Karpas-422 (cell line): ENCODE data around the gene RGR. TPM values are rescaled to one million over a fixed set of nuclear protein-coding genes. Genes with fewer than 3 reads are reported as not detected.

ENCODE experiments used
- DNase-seq: peaks from one replicate; pipeline ENCODE4 v3.0.0-alpha.2; 2015
- H2AFZ ChIP-seq: fragments of 200-600 bp; sonication (generic); 2 replicates; pipeline ENCODE4 v1.6.1; 2014; ENCODE audit warnings: antibody characterized with exemption, low read length, mixed read lengths
- H3K27ac ChIP-seq: fragments of 200-600 bp; sonication (generic); 2 replicates; pipeline ENCODE4 v1.5.1; 2014; ENCODE audit warnings: mild to moderate bottlenecking, low read length, moderate library complexity
- H3K27me3 ChIP-seq: fragments of 200-600 bp; sonication (generic); 2 replicates; pipeline ENCODE4 v1.6.1; 2014; ENCODE audit warnings: low read length, mixed read lengths
- H3K36me3 ChIP-seq: fragments of 200-600 bp; sonication (generic); 2 replicates; pipeline ENCODE4 v1.6.1; 2014; ENCODE audit warnings: low read length, mixed read lengths; ENCODE audit not compliant: insufficient read depth
- H3K4me1 ChIP-seq: fragments of 200-600 bp; sonication (generic); 2 replicates; pipeline ENCODE4 v1.6.1; 2014; ENCODE audit warnings: mild to moderate bottlenecking, low read length, mixed read lengths
- H3K4me2 ChIP-seq: fragments of 200-600 bp; sonication (generic); 2 replicates; pipeline ENCODE4 v1.6.1; 2014; ENCODE audit warnings: low read length, low read depth, mild to moderate bottlenecking; ENCODE audit not compliant: poor library complexity, severe bottlenecking
- H3K4me3 ChIP-seq: fragments of 200-600 bp; sonication (generic); 2 replicates; pipeline ENCODE4 v1.5.1; 2014; ENCODE audit warnings: mild to moderate bottlenecking, antibody characterized with exemption, low read length, mixed read lengths
- H3K79me2 ChIP-seq: fragments of 200-600 bp; sonication (generic); 2 replicates; pipeline ENCODE4 v1.6.1; 2014; ENCODE audit warnings: mild to moderate bottlenecking, low read length, mixed read lengths
- H3K9ac ChIP-seq: fragments of 200-600 bp; sonication (generic); 2 replicates; pipeline ENCODE4 v1.6.0; 2014; ENCODE audit warnings: low read length
- H3K9me2 ChIP-seq: fragments of 200-600 bp; sonication (generic), shearing (Covaris generic); replicated peaks from 2 replicates; pipeline ENCODE4 v1.6.0; 2014; ENCODE audit warnings: mild to moderate bottlenecking, low read length, moderate library complexity; ENCODE audit not compliant: insufficient read depth
- H3K9me3 ChIP-seq: fragments of 300-700, 200-600 bp; sonication (generic); 2 replicates; pipeline ENCODE4 v1.6.1; 2014; ENCODE audit warnings: low read length, mixed read lengths
- H4K20me1 ChIP-seq: fragments of 200-600 bp; sonication (generic); 2 replicates; pipeline ENCODE4 v1.6.1; 2014; ENCODE audit warnings: mild to moderate bottlenecking, antibody characterized with exemption, low read length, low read depth; ENCODE audit not compliant: insufficient read depth
- total RNA-seq: library from RNA; depleted of rRNA; stranded (reverse); fragments of >200 nt; shearing (Covaris generic); gene quantifications from 2 replicates; pipeline ENCODE4 v1.2.3, GENCODE V29; 2014; ENCODE audit warnings: low replicate concordance

RGR gene
- total RNA-seq, 1 experiment from 2014 or later: not detected

- Histone ChIP-seq H3K79me2 (no peaks in the 10 kb centered on the region), H3K9me2 (no peaks in the 10 kb centered on the region), H3K36me3 (no peaks in the 10 kb centered on the region), H3K27ac (no peak overlapping the region), H2AFZ (no peak overlapping the region), H3K27me3 (no peaks in the 10 kb centered on the region), H3K9me3 (no peaks in the 10 kb centered on the region), H4K20me1 (no peaks in the 10 kb centered on the region), H3K4me3 (no peak overlapping the region), H3K4me1 (no peaks in the 10 kb centered on the region), H3K9ac (no peak overlapping the region), H3K4me2 (no peak overlapping the region)
- DNase-seq: no peak
Observed at GRCh38 chr10:84289521-84290200, 44.8 kb downstream of the RGR start.

DNA sequence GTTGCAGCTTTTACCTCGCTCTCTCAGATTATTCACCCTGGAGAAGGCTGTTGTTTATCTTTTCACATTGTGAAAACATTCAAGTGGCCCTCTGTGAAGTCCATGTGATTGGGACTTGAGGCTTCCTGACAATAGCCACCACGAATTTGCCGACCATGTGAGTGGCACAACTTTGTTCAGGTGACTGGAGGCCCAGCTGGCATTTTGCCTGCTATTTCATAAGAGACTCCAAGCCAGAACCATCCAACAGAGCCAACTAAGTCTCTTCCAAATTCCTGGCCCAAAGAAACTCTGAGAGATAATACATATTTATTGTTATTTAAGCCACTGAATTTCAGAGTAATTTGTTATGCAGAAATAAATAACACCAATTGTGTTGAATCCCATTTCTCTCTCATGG lies 45.4 kb downstream of the RGR start:
- no peaks in the 10 kb centered on the region for H4K20me1 ChIP-seq

GRCh38 chr10:84291384-84291783 lies 46.5 kb downstream of the RGR start:
- no peaks in the 10 kb centered on the region for H3K27me3 ChIP-seq
- no peak overlapping the region for H2AFZ ChIP-seq
- no peak for DNase-seq
- no peak overlapping the region for H3K27ac ChIP-seq
- no peaks in the 10 kb centered on the region for H3K4me1 ChIP-seq
- no peaks in the 10 kb centered on the region for H3K9me2 ChIP-seq
- no peaks in the 10 kb centered on the region for H3K36me3 ChIP-seq
- no peaks in the 10 kb centered on the region for H3K9me3 ChIP-seq
- H3K4me3 ChIP-seq: no peak overlapping the region
- no peak overlapping the region for H3K4me2 ChIP-seq
- no peak overlapping the region for H3K9ac ChIP-seq
- no peaks in the 10 kb centered on the region for H3K79me2 ChIP-seq
- H4K20me1 ChIP-seq: no peaks in the 10 kb centered on the region

More for the DNA sequence above, 45.4 kb downstream of the RGR start:
- Histone ChIP-seq H3K79me2 (no peaks in the 10 kb centered on the region), H3K4me3 (no peak overlapping the region), H2AFZ (no peak overlapping the region), H3K9me3 (no peaks in the 10 kb centered on the region), H3K9ac (no peak overlapping the region), H3K36me3 (no peaks in the 10 kb centered on the region), H3K27me3 (no peaks in the 10 kb centered on the region), H3K27ac (no peak overlapping the region), H3K9me2 (no peaks in the 10 kb centered on the region), H3K4me2 (no peak overlapping the region), H3K4me1 (no peaks in the 10 kb centered on the region)
- DNase-seq: no peak

GRCh38 chr10:84292502-84292901 lies 47.6 kb downstream of the RGR start:
- H3K4me3 ChIP-seq: no peak overlapping the region
- no peaks in the 10 kb centered on the region for H3K4me1 ChIP-seq

DNA sequence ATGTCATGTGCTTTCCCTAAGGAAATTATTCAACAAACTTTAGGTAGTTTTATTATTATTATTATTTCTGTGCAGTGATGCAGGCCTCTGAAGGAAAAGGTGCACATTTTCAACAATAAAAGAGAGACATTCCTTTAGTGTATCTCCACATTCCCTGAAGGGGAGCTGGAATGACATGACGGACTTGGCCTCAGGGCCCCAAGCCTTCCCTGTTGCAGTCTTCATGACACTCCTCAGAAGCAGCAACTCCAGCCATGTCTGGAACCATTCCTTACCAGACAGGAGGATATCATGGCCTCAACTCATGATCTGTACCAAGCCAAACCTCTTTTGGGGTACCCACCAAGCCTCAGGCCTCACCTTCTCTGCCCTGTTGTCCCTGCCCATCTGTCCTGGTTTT lies 48.3 kb downstream of the RGR start:
- H3K4me3 ChIP-seq: no peak overlapping the region

More at GRCh38 chr10:84292502-84292901, 47.6 kb downstream of the RGR start:
- H3K27ac ChIP-seq: no peak overlapping the region
- no peaks in the 10 kb centered on the region for H3K9me3 ChIP-seq
- no peak overlapping the region for H3K4me2 ChIP-seq
- no peak overlapping the region for H3K9ac ChIP-seq
- no peak for DNase-seq
- no peak overlapping the region for H2AFZ ChIP-seq
- H4K20me1 ChIP-seq: no peaks in the 10 kb centered on the region
- H3K9me2 ChIP-seq: no peaks in the 10 kb centered on the region
- H3K79me2 ChIP-seq: no peaks in the 10 kb centered on the region
- H3K27me3 ChIP-seq: no peaks in the 10 kb centered on the region
- H3K36me3 ChIP-seq: no peaks in the 10 kb centered on the region

GRCh38 chr10:84293574-84294016 lies 48.7 kb downstream of the RGR start:
- H3K9me2 ChIP-seq: no peaks in the 10 kb centered on the region
- no peak overlapping the region for H3K9ac ChIP-seq
- H3K79me2 ChIP-seq: no peaks in the 10 kb centered on the region
- H3K27ac ChIP-seq: no peak overlapping the region
- no peaks in the 10 kb centered on the region for H3K9me3 ChIP-seq
- no peak for DNase-seq
- no peaks in the 10 kb centered on the region for H3K27me3 ChIP-seq
- no peak overlapping the region for H3K4me2 ChIP-seq
- no peaks in the 10 kb centered on the region for H3K4me1 ChIP-seq
- no peaks in the 10 kb centered on the region for H3K36me3 ChIP-seq
- H2AFZ ChIP-seq: no peak overlapping the region
- no peak overlapping the region for H3K4me3 ChIP-seq
- H4K20me1 ChIP-seq: no peaks in the 10 kb centered on the region

More for the DNA sequence above, 48.3 kb downstream of the RGR start:
- Histone ChIP-seq H3K9me2 (no peaks in the 10 kb centered on the region), H3K27ac (no peak overlapping the region), H3K4me1 (no peaks in the 10 kb centered on the region), H3K79me2 (no peaks in the 10 kb centered on the region), H2AFZ (no peak overlapping the region), H3K36me3 (no peaks in the 10 kb centered on the region), H3K9ac (no peak overlapping the region), H4K20me1 (no peaks in the 10 kb centered on the region), H3K4me2 (no peak overlapping the region), H3K27me3 (no peaks in the 10 kb centered on the region), H3K9me3 (no peaks in the 10 kb centered on the region)
- no peak for DNase-seq

GRCh38 chr10:84294766-84295447 lies 50.1 kb downstream of the RGR start:
- H3K36me3 ChIP-seq: no peaks in the 10 kb centered on the region
- H2AFZ ChIP-seq: no peak overlapping the region
- no peak overlapping the region for H3K4me3 ChIP-seq
- H3K4me2 ChIP-seq: no peak overlapping the region
- H3K27ac ChIP-seq: no peak overlapping the region
- DNase-seq: no peak
- no peaks in the 10 kb centered on the region for H3K4me1 ChIP-seq
- no peaks in the 10 kb centered on the region for H4K20me1 ChIP-seq
- H3K9me3 ChIP-seq: no peaks in the 10 kb centered on the region
- no peak overlapping the region for H3K9ac ChIP-seq
- H3K9me2 ChIP-seq: no peaks in the 10 kb centered on the region
- no peaks in the 10 kb centered on the region for H3K27me3 ChIP-seq
- H3K79me2 ChIP-seq: no peaks in the 10 kb centered on the region

DNA sequence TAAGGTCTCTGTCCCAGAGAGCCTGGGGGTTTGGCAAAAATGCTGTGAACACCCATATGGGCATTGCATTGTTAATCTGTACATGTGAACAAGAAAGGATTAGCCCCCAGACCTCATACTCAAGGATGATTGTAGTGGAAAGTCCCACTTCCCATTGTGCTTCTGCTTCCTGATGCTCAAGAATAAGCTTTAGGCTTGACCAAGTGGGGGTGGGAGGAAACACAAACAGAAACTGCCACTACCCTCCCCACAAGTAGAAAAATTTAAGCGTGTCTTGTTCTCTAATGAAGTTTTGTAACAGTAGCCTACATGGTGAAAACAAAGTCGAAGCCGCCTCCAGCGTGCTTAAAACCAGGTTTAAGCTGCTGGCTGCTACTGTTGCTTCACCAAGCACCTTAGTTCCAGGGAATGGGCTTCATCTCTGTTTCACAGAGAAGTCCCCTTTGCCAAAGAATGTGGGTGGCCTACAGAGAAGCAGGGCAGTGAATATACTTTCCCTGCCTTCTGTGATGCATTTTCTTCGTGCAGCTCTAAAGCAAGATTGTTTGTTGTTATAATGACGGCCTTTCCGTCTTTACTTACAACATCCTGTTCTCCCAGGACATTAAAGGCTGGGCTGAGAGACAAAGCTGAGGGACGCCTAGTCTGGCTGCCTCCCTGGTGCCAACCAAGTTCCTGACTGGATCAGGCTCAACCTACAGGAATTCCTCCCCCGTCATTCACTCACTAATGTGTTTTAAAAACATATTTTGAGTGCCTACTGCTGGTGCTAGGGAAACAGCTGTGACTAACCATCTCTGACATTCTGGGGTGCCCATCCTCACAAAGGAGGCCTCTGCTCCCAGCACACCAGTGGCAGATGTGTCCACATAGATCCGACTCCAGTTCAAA lies 51.5 kb downstream of the RGR start:
- H3K27ac ChIP-seq: no peak overlapping the region
- no peaks in the 10 kb centered on the region for H3K79me2 ChIP-seq
- no peak overlapping the region for H3K4me2 ChIP-seq
- H3K4me1 ChIP-seq: no peaks in the 10 kb centered on the region
- H4K20me1 ChIP-seq: no peaks in the 10 kb centered on the region
- H3K27me3 ChIP-seq: no peaks in the 10 kb centered on the region
- H3K9me2 ChIP-seq: no peaks in the 10 kb centered on the region
- no peak overlapping the region for H3K9ac ChIP-seq
- no peak overlapping the region for H3K4me3 ChIP-seq
- no peak overlapping the region for H2AFZ ChIP-seq
- H3K9me3 ChIP-seq: no peaks in the 10 kb centered on the region
- H3K36me3 ChIP-seq: no peaks in the 10 kb centered on the region
- no peak for DNase-seq
